HT-29 (cell line): ENCODE results near the gene GAREM2. TPM values are rescaled to one million over a fixed set of nuclear protein-coding genes. Genes with fewer than 3 reads are reported as not detected.
"Not testable (repeated sequence)": the region's sequence is repeated elsewhere in the genome, so short reads cannot be mapped to it uniquely, and the experiment has no call there.

Experiments
- DNase-seq: peaks from one replicate; pipeline ENCODE4 v3.0.0-alpha.2; 2015; ENCODE audit warnings: low spot score
- total RNA-seq: library from RNA; depleted of rRNA; stranded (reverse); fragments of >200 nt; shearing (Covaris generic); gene quantifications from 2 replicates; pipeline ENCODE4 v1.2.3, GENCODE V29; 2014; rRNA removed

Gene GAREM2
- total RNA-seq: 0.33 and 0.55 TPM in 2 replicates

GRCh38 chr2:26172871-26173775 lies at the start of gene GAREM2:
GAREM2 (plus strand) TSS chr2:26173088; CDS start chr2:26173221, 133 bp downstream.
- DNase-seq: no peak

- DNase-seq: no peak
Measured at GRCh38 chr2:26123426-26123825, 49.5 kb upstream of the GAREM2 start.

GRCh38 chr2:26126074-26126473 lies 46.8 kb upstream of the GAREM2 start:
- DNase-seq: no peak

GRCh38 chr2:26128176-26128575 lies 44.7 kb upstream of the GAREM2 start:
- no peak for DNase-seq

- DNase-seq: no peak
Measured at GRCh38 chr2:26130763-26131162, 42.1 kb upstream of the GAREM2 start.

GRCh38 chr2:26136451-26136850 lies 36.4 kb upstream of the GAREM2 start:
- no peak for DNase-seq

- DNase-seq: no peak
Measured at GRCh38 chr2:26139269-26140183, 33.4 kb upstream of the GAREM2 start.

GRCh38 chr2:26141145-26141769 lies 31.6 kb upstream of the GAREM2 start:
- DNase-seq: no peak

- DNase-seq: peak; percentile 82
Measured at GRCh38 chr2:26144031-26144430, 28.9 kb upstream of the GAREM2 start.

GRCh38 chr2:26144953-26145680 lies 27.8 kb upstream of the GAREM2 start:
- peak; percentile 81 for DNase-seq

GRCh38 chr2:26148501-26148900 lies 24.4 kb upstream of the GAREM2 start:
- no peak for DNase-seq

GRCh38 chr2:26150243-26150642 lies 22.6 kb upstream of the GAREM2 start:
- DNase-seq: no peak

- DNase-seq: no peak
Measured at GRCh38 chr2:26157580-26157979, 15.3 kb upstream of the GAREM2 start.

GRCh38 chr2:26161926-26162325 lies 11.0 kb upstream of the GAREM2 start:
- DNase-seq: no peak

- DNase-seq: no peak
Measured at GRCh38 chr2:26162963-26163362, 9.9 kb upstream of the GAREM2 start.

- no peak for DNase-seq
Measured at GRCh38 chr2:26164231-26164630, 8.7 kb upstream of the GAREM2 start.

- DNase-seq: no peak
Measured at GRCh38 chr2:26164641-26165211, 8.2 kb upstream of the GAREM2 start.

- DNase-seq: no peak
Measured at GRCh38 chr2:26165403-26165802, 7.5 kb upstream of the GAREM2 start.

- DNase-seq: not testable (repeated sequence)
Measured at GRCh38 chr2:26166541-26166940, 6.3 kb upstream of the GAREM2 start.

GRCh38 chr2:26168785-26169184 lies 4.1 kb upstream of the GAREM2 start:
- no peak for DNase-seq

GRCh38 chr2:26169226-26169625 lies 3.7 kb upstream of the GAREM2 start:
- no peak for DNase-seq
